ENCODE measurements around the gene DIP2C.
"Not testable (repeated sequence)": the region's sequence is repeated elsewhere in the genome, so short reads cannot be mapped to it uniquely, and the experiment has no call there.

Gene DIP2C

GRCh38 chr10:369221-369683, 320.2 kb downstream of the DIP2C start:
- DNase-seq = no peak

GRCh38 chr10:368579-369220, 320.8 kb downstream of the DIP2C start:
- DNase-seq = no peak

- DNase-seq = not testable (repeated sequence)
Observed at GRCh38 chr10:368107-368506, 321.4 kb downstream of the DIP2C start.

- DNase-seq = no peak
Observed at GRCh38 chr10:367636-368035, 321.8 kb downstream of the DIP2C start.

- DNase-seq = no peak
Observed at GRCh38 chr10:366186-366585, 323.3 kb downstream of the DIP2C start.

- no peak for DNase-seq
Observed at GRCh38 chr10:364267-364775, 325.1 kb downstream of the DIP2C start.

GRCh38 chr10:363152-363551, 326.3 kb downstream of the DIP2C start:
- DNase-seq = no peak

- DNase-seq = no peak
Observed at GRCh38 chr10:361203-362081, 328.0 kb downstream of the DIP2C start.

- DNase-seq = no peak
Observed at GRCh38 chr10:360653-361052, 328.8 kb downstream of the DIP2C start.

GRCh38 chr10:359762-360161, 329.7 kb downstream of the DIP2C start:
- no peak for DNase-seq

GRCh38 chr10:359093-359492, 330.4 kb downstream of the DIP2C start:
- no peak for DNase-seq

- DNase-seq = no peak
Observed at GRCh38 chr10:357201-357950, 332.1 kb downstream of the DIP2C start.

GRCh38 chr10:356452-356851, 333.0 kb downstream of the DIP2C start:
- no peak for DNase-seq

GRCh38 chr10:354901-355617, 334.4 kb downstream of the DIP2C start:
- DNase-seq = no peak

GRCh38 chr10:352476-353235, 336.8 kb downstream of the DIP2C start:
- no peak for DNase-seq

- DNase-seq = no peak
Observed at GRCh38 chr10:351770-352334, 337.6 kb downstream of the DIP2C start.

GRCh38 chr10:350981-351501, 338.4 kb downstream of the DIP2C start:
- no peak for DNase-seq

GRCh38 chr10:349081-349480, 340.4 kb downstream of the DIP2C start:
- no peak for DNase-seq

GRCh38 chr10:348456-348855, 341.0 kb downstream of the DIP2C start:
- no peak for DNase-seq

- DNase-seq = not testable (repeated sequence)
Observed at GRCh38 chr10:347774-348173, 341.7 kb downstream of the DIP2C start.

GRCh38 chr10:347190-347589, 342.3 kb downstream of the DIP2C start:
- DNase-seq = not testable (repeated sequence)

All from fibroblast of skin of abdomen (primary cell).